HEK293 (cell line): Measurements from ENCODE around the gene REX1BD.
A peak's percentile ranks its signal among the peaks of the same experiment; 100 is the strongest.

Experiments used
- GLI4 ChIP-seq: fragments of 450-650 bp; formaldehyde crosslinking; IDR thresholded peaks from 2 replicates; pipeline ENCODE4 v1.5.1; 2016; ENCODE audit warnings: missing biosample characterization, missing genetic modification characterization
- GLIS2 ChIP-seq: fragments of 450-650 bp; formaldehyde crosslinking; IDR thresholded peaks from 2 replicates; pipeline ENCODE4 v1.5.1; 2016; ENCODE audit warnings: missing biosample characterization, missing genetic modification characterization
- KLF8 ChIP-seq: fragments of 450-650 bp; formaldehyde crosslinking; IDR thresholded peaks from 2 replicates; pipeline ENCODE4 v1.5.1; 2016; ENCODE audit warnings: missing biosample characterization, missing genetic modification characterization
- KLF9 ChIP-seq: fragments of 450-650 bp; formaldehyde crosslinking; IDR thresholded peaks from 2 replicates; pipeline ENCODE4 v1.5.1; 2016; ENCODE audit warnings: missing biosample characterization, missing genetic modification characterization, low read depth
- PATZ1 ChIP-seq: fragments of 450-650 bp; formaldehyde crosslinking; IDR thresholded peaks from 2 replicates; pipeline ENCODE4 v1.5.1; 2016; ENCODE audit warnings: missing biosample characterization, missing genetic modification characterization
- PRDM10 ChIP-seq: fragments of 450-650 bp; formaldehyde crosslinking; IDR thresholded peaks from 2 replicates; pipeline ENCODE4 v1.5.1; 2016; ENCODE audit warnings: missing biosample characterization, missing genetic modification characterization
- SETDB1 ChIP-seq: IDR thresholded peaks from one replicate; pipeline ENCODE4 v1.6.1; 2017; ENCODE audit warnings: mild to moderate bottlenecking, low read length, moderate library complexity, mixed read lengths; ENCODE audit not compliant: insufficient read length
- YY1 ChIP-seq: fragments of 450-650 bp; formaldehyde crosslinking; IDR thresholded peaks from 2 replicates; pipeline ENCODE4 v1.5.1; 2018; ENCODE audit warnings: missing biosample characterization, missing genetic modification characterization
- YY2 ChIP-seq: fragments of 450-650 bp; formaldehyde crosslinking; IDR thresholded peaks from 2 replicates; pipeline ENCODE4 v1.5.1; 2016; ENCODE audit warnings: missing biosample characterization, missing genetic modification characterization
- ZBTB48 ChIP-seq: fragments of 450-650 bp; formaldehyde crosslinking; IDR thresholded peaks from 2 replicates; pipeline ENCODE4 v1.5.1; 2016; ENCODE audit warnings: missing biosample characterization, missing genetic modification characterization
- ZBTB49 ChIP-seq: fragments of 450-650 bp; formaldehyde crosslinking; IDR thresholded peaks from 2 replicates; pipeline ENCODE4 v1.5.1; 2016; ENCODE audit warnings: missing biosample characterization, missing genetic modification characterization, low read depth
- ZBTB7A ChIP-seq: fragments of 450-650 bp; formaldehyde crosslinking; IDR thresholded peaks from 2 replicates; pipeline ENCODE4 v1.5.1; 2016; ENCODE audit warnings: low read depth, missing biosample characterization, missing genetic modification characterization
- ZNF169 ChIP-seq: fragments of 450-650 bp; formaldehyde crosslinking; IDR thresholded peaks from 2 replicates; pipeline ENCODE4 v1.5.1; 2016; ENCODE audit warnings: missing biosample characterization, missing genetic modification characterization
- ZNF174 ChIP-seq: fragments of 450-650 bp; formaldehyde crosslinking; IDR thresholded peaks from 2 replicates; pipeline ENCODE4 v1.5.0; 2017; ENCODE audit warnings: missing biosample characterization, mild to moderate bottlenecking, missing genetic modification characterization
- ZNF18 ChIP-seq: fragments of 450-650 bp; formaldehyde crosslinking; IDR thresholded peaks from 2 replicates; pipeline ENCODE4 v1.5.1; 2016; ENCODE audit warnings: missing biosample characterization, missing genetic modification characterization
- ZNF211 ChIP-seq: fragments of 450-650 bp; formaldehyde crosslinking; IDR thresholded peaks from 2 replicates; pipeline ENCODE4 v1.5.1; 2016; ENCODE audit warnings: low read depth, missing biosample characterization, missing genetic modification characterization
- ZNF302 ChIP-seq: fragments of 450-650 bp; formaldehyde crosslinking; IDR thresholded peaks from 2 replicates; pipeline ENCODE4 v1.5.1; 2016; ENCODE audit warnings: missing biosample characterization, missing genetic modification characterization, low read depth
- ZNF335 ChIP-seq: fragments of 450-650 bp; formaldehyde crosslinking; conservative IDR thresholded peaks from 2 replicates; pipeline ENCODE4 v1.5.1; 2016; ENCODE audit warnings: missing biosample characterization, missing genetic modification characterization
- ZNF488 ChIP-seq: fragments of 450-650 bp; formaldehyde crosslinking; IDR thresholded peaks from 2 replicates; pipeline ENCODE4 v1.5.1; 2016; ENCODE audit warnings: missing biosample characterization, missing genetic modification characterization
- ZNF585B ChIP-seq: fragments of 450-650 bp; formaldehyde crosslinking; IDR thresholded peaks from 2 replicates; pipeline ENCODE4 v1.5.1; 2016; ENCODE audit warnings: missing biosample characterization, missing genetic modification characterization
- ZNF707 ChIP-seq: fragments of 450-650 bp; formaldehyde crosslinking; IDR thresholded peaks from 2 replicates; pipeline ENCODE4 v1.5.1; 2016; ENCODE audit warnings: missing biosample characterization, missing genetic modification characterization
- ZNF76 ChIP-seq: fragments of 450-650 bp; formaldehyde crosslinking; IDR thresholded peaks from 2 replicates; pipeline ENCODE4; 2016; ENCODE audit warnings: low read depth, missing biosample characterization, missing genetic modification characterization, borderline replicate concordance
- ZNF768 ChIP-seq: fragments of 450-650 bp; formaldehyde crosslinking; IDR thresholded peaks from 2 replicates; pipeline ENCODE4 v1.5.1; 2018; ENCODE audit warnings: missing biosample characterization, mild to moderate bottlenecking, missing genetic modification characterization
- TF ChIP-seq, protein P1 (sequence below): fragments of 450-650 bp; IDR thresholded peaks from 2 replicates; pipeline ENCODE4 v1.5.1; 2018; ENCODE audit warnings: missing biosample characterization, missing genetic modification characterization
- TF ChIP-seq, protein P2 (sequence below): fragments of 450-650 bp; formaldehyde crosslinking; IDR thresholded peaks from 2 replicates; pipeline ENCODE4 v1.5.1; 2016; ENCODE audit warnings: missing biosample characterization, missing genetic modification characterization

The REX1BD gene

DNA sequence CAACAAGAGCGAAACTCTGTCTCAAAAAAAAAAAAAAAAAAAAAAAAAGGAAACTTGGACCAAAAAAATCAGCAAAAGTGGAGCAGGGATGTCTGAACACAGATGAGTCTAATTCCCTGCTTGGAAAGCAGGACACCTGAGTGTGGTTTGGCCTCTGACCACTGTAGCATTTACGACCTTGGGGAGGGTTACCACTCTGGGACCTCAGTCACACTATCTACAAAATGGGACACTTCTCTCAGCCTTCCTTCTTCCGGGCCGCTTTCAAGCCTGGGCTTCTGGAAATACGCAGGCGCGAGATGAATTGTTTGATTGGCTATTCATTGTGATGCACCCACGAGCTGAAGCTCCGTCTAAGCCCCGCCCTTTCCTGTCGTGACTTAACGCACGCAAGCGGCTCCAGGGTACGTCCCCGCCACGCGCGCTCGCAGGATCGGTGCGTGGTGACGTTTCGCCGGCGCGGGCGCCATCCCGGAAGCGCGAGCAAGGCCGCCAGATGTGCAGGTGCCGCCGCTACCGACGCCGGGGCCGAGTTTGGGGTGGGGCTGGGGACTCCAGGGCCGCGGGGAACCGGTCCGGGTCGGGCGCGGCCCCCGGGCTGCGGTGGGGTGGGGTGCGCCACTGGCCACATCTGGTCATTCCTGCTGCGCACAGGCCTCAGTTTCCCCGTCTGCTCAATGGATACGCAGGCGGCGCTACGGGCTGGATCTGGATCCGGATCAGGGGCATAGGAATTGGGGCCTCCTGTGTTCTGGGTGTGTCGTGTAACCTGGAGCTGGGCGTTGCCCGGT lies 31.0 kb upstream of the REX1BD start, which contains the start of gene KXD1 (continued):
- TF ChIP-seq ZBTB49 (tag by site-specific recombination), result no peak
- 0 out of 2 replicates have a peak, but pooled peaks have one; percentile 33 for TF ChIP-seq YY1
- 0 out of 2 replicates have a peak, but pooled peaks have one; percentile 35 for TF ChIP-seq ZNF18 (tag by site-specific recombination)
- TF ChIP-seq ZNF335 (tag by site-specific recombination), result peak; percentile 74
- TF ChIP-seq, protein P1, sequence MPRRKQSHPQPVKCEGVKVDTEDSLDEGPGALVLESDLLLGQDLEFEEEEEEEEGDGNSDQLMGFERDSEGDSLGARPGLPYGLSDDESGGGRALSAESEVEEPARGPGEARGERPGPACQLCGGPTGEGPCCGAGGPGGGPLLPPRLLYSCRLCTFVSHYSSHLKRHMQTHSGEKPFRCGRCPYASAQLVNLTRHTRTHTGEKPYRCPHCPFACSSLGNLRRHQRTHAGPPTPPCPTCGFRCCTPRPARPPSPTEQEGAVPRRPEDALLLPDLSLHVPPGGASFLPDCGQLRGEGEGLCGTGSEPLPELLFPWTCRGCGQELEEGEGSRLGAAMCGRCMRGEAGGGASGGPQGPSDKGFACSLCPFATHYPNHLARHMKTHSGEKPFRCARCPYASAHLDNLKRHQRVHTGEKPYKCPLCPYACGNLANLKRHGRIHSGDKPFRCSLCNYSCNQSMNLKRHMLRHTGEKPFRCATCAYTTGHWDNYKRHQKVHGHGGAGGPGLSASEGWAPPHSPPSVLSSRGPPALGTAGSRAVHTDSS (tag by site-specific recombination), result peak; percentile 61
- TF ChIP-seq ZNF488, result no peak
- TF ChIP-seq ZNF768 (tag by site-specific recombination), result no peak
- TF ChIP-seq GLI4 (tag by site-specific recombination), result peak; percentile 61; the same call in 1 of the 2 replicates
- no peak for TF ChIP-seq ZNF174
- TF ChIP-seq PRDM10, result no peak
- TF ChIP-seq ZNF76 (tag by site-specific recombination), result peak; percentile 54; the same call in 1 of the 2 replicates
- no peak for TF ChIP-seq GLIS2 (tag by site-specific recombination)
- TF ChIP-seq SETDB1, result peak; percentile 44
- peak; percentile 54; the same call in 1 of the 2 replicates for TF ChIP-seq KLF9
- TF ChIP-seq PATZ1 (tag by site-specific recombination), result peak; percentile 19; the same call in 1 of the 2 replicates
- no peak for TF ChIP-seq ZNF302 (tag by site-specific recombination)
- no peak for TF ChIP-seq ZNF211 (tag by site-specific recombination)
- TF ChIP-seq, protein P2, sequence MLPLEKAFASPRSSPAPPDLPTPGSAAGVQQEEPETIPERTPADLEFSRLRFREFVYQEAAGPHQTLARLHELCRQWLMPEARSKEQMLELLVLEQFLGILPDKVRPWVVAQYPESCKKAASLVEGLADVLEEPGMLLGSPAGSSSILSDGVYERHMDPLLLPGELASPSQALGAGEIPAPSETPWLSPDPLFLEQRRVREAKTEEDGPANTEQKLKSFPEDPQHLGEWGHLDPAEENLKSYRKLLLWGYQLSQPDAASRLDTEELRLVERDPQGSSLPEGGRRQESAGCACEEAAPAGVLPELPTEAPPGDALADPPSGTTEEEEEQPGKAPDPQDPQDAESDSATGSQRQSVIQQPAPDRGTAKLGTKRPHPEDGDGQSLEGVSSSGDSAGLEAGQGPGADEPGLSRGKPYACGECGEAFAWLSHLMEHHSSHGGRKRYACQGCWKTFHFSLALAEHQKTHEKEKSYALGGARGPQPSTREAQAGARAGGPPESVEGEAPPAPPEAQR (tag by site-specific recombination), result no peak
- TF ChIP-seq ZNF707, result no peak
- TF ChIP-seq KLF8 (tag by site-specific recombination), result peak; percentile 68; the same call in 1 of the 2 replicates
- no peak; the same call in 1 of the 2 replicates for TF ChIP-seq ZBTB7A (tag by site-specific recombination)
- TF ChIP-seq ZNF585B, result no peak
- TF ChIP-seq ZNF169 (tag by site-specific recombination), result no peak
- TF ChIP-seq ZBTB48 (tag by site-specific recombination), result no peak
- no peak for TF ChIP-seq YY2 (tag by site-specific recombination)
